Urothelium cell line (cell line): Measurements from ENCODE around the gene MYO1G.
"Not testable (repeated sequence)": the region's sequence is repeated elsewhere in the genome, so short reads cannot be mapped to it uniquely, and the experiment has no call there.

ENCODE experiments used
- DNase-seq: peaks from one replicate; pipeline ENCODE4 v3.0.0; 2011; ENCODE audit warnings: low spot score, mixed read lengths
- FAIRE-seq: peaks from 2 replicates; lab custom pipeline; 2011; peaks lifted over from hg19 to GRCh38; lab: Jason Lieb, UNC

The MYO1G gene

DNA sequence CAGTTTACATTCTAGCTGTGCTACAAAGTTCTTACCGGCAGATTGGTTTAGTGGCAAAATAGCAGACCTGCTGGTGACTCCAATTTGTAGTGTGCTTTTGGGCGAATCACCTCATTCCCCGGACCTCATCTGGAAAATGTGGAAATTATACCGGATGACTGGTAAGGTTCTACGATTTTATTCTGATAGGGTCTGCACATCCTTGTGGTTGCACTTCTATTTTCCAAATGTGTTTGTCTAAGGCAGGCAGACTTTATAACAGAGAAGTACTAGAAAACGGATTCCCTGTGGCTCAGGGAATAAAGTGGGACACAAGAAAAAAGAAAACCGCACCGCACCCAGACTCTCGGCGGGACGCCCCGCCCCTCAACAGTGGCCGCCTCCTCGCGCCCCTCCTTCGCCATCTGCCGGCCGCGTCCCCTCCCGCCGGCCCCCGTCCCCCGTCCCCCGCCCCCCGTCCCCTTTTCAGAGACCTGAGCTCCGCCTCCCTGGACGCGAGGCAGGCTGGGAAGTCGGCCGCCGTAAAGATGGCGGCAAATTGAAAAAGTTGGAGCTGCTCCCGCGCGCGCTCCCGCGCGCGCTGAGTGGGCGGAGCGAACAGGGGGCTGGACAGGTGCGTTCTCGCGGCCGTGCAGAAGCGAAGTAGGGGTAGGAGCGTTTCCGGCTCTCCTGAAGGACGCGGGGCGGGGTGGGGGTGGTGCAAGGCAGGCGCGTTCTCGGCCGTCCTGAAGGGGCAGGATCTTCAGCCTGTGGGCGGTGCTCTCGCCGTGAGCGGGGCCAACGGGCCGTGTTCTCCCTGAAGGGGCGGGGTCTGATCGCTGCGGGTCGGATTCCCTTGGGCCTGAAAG lies 20.7 kb upstream of the MYO1G start:
- DNase-seq (peak; percentile 99), FAIRE-seq (peak; percentile 77)

DNA sequence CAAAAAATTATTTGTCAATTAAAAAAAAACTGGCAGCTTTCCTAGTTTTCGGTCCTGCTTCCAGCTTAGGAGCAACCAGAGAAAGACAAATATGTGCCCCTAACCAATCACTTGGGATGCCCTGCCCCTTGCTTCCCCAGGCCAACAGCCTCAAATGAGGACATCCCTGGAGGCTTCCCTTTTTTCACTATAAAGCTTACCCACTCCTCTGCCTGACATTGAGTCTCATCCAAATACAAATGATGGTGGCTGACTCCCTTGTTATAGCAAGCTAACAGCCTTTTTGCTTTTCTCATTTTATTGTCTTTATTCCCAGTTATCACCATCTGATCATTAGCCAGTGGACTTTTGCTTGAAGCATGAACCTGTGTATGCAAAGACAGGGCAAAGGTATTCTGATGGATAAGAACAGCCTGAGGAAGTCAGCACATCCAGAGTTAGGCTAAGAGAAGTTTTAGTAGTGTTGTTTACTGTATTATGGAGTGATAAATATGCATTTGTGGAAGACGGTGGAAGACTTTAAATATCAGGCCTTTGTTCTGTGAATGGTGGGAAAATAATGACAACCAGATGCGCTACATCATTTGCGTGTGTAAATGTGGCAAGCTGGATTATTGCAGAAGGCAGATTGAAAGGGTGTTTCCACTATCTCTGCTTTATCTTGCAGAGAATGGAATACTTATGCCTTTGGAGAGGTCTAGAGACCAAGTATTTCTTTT lies 19.5 kb upstream of the MYO1G start:
- FAIRE-seq, result no peak
- no peak for DNase-seq

DNA sequence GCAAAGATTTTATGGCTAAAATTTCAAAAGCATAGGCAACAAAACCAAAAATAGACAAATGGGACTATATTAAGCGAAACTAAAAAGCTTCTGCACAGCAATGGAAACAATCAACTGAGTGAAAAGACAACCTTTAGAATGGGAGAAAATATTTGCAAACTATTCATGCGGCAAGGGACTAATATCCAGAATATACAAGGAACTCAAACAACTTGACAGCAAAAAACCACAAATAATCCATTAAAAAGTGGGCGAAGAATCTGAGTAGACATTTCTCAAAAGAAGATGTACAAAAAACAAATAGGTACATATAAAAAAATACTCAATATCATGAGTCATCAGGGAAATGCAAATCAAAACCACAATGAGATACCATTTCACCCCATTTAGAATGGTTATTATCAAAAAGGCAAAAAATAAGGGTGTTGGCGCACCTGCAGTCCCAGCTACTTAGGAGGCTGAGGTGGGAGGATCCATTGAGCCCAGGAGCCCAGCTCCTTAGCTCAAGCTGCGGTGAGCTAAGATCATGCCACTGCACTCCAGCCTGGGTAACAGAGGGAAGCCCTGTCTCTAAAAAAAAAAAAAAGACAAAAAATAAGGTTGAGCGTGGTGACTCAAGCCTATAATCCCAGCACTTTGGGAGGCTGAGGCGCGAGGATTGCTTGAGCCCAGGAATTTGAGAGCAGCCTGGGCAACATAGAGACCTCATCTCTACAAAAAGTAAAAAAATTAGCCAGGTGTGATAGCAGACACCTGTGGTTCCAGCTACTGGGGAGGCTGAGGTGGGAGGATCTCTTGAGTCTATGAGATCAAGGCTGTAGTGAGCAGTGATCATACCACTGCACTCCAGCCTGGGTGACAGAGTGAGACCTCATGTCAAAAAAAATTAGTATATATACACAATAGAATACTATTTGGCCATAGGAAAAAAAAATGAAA lies 17.0 kb upstream of the MYO1G start:
- DNase-seq, result no peak
- FAIRE-seq, result no peak

DNA sequence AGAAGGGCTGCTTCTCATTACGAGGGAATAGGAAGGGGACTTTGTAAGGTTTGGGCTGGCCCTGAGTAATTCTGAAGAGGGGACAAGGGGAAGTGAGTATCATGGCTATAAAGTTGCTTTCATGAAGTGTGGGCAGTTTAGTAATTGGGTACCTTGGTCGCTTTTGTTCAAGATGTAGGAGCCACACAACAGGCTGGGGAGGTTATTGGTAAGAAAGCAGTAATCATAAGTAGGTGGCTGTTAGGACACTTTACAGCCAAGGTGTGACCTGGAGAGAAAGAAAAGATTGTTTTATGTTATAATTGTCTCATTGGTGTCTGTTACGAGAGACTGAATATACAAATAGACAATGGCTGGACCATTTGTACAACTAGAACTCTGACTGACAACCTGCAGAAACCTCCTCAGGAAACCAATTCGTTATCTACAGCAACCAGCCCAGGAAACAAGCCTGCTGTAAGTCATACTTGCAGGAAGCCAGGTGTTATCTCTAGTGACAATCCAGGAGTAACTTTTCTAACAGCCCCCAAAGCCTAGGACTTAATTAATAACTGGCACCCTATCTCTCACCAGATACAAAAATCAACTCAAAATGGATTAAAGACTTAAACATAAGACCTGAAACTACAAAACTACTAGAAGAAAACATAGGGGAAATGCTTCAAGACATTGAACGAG lies 16.2 kb upstream of the MYO1G start:
- FAIRE-seq, result no peak
- DNase-seq, result no peak

DNA sequence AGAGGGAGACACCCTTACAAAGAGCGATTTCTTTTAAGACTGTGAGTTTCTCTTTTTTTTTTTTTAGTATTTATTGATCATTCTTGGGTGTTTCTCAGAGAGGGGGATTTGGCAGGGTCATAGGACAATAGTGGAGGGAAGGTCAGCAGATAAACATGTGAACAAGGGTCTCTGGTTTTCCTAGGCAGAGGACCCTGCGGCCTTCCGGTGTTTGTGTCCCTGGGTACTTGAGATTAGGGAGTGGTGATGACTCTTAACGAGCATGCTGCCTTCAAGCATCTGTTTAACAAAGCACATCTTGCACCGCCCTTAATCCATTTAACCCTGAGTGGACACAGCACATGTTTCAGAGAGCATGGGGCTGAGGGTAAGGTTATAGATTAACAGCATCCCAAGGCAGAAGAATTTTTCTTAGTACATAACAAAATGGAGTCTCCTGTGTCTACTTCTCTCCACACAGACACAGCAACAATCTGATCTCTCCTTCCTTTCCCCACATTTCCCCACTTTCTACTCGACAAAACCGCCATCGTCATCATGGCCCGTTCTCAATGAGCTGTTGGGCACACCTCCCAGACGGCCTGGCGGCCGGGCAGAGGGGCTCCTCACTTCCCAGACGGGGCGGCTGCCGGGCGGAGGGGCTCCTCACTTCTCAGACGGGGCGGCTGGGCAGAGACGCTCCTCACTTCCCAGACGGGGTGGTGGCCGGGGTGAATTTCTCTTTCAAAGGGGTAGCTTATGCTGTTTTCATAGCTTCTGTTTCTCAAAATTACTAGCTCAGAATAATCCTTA lies 13.4 kb upstream of the MYO1G start:
- DNase-seq, FAIRE-seq: not testable (repeated sequence)

DNA sequence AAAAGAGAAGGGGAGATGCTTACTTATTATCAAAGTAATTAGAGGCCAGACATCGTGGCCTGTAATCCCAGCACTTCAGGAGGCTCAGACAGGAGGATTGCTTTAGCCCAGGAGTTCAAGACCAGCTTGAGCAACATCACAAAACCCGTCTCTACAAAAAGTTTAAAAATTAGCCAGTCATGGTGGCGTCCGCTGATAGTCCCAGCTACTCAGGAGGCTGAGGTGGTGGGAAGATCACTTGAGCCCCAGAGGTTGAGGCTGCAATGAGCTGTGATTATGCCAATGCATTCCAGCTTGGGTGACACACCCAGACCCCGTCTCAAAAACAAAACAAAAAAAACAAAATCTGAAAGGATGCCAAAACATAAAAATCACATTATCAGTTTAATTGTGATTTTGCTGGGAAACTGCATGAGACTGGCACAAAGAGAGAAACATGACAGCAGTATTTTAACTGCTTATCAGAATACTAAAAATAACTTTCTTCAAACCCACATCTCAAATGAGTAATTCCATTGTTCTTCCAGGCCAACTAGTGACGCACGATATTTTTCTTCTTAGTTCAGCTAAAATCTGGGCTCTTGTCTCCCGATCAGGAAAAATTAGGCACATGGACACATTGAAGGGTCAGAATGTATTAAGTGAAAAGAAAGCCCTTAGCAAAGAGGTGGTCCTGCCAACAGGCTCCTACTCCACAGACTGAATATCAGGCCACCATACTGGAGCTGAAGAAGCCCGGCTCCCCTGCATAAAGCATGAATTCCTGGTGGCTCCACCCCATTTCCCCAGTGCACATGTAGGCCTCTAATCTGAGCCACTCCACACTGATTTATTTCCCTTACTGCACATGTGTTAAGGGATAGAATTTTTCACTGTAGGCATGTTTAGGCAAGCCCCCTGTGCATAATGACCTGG lies 11.6 kb upstream of the MYO1G start:
- DNase-seq, result no peak
- peak; percentile 30 for FAIRE-seq

DNA sequence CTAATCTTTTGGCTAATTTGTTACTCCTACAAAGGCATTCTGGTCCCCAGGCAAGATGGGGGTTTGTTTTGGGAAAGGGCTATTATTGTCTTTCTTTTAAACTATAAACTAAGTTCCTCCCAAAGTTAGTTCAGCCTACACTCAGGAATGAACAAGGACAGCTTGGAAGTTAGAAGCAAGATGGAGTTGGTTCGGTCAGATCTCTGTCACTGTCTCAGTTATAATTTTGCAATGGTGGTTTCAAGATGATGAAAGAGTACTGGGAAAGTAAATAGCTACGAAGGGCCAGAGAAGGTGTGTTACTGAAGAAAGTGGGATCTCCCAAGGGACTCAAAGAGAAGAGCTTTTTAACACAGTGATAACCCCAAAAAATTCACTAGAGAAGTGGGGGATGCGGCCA lies 10.3 kb upstream of the MYO1G start:
- DNase-seq, result no peak
- FAIRE-seq, result no peak

DNA sequence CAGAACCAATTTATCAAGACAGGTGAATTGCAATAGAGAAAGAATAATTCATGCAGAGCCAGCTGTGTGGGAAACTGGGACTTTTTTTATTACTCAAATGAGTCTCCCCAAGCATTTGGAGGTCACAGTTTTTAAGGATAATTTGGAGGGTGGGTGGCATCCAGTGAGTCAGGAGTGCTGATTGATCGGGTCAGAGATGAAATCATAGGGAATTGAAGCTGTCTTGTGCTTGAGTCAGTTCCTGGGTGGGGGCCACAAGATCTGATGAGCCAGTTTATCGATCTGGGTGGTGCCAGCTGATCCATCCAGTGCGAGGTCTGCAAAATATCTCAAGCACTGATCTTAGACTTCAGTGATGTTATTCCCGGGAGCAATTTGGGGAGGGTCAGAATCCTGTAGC lies 9.9 kb upstream of the MYO1G start:
- DNase-seq, result no peak
- FAIRE-seq, result no peak

DNA sequence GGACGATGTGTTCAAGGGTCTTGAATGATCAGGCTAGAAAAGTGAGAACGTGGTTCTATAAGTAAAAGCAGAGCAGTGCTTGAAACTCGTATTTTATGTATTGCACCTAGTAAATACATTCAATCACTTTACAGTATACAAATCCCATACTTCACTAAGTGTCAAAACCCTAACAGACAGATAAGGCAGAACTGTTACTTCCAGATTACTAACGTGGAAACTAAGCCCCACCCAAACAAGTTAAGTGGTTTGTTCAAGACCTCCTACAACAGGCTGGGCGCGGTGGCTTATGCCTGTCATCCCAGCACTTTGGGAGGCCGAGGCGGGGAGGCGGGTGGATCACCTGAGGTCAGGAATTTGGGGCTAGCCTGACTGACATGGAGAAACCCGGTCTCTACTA lies 9.2 kb upstream of the MYO1G start:
- no peak for DNase-seq
- no peak for FAIRE-seq

DNA sequence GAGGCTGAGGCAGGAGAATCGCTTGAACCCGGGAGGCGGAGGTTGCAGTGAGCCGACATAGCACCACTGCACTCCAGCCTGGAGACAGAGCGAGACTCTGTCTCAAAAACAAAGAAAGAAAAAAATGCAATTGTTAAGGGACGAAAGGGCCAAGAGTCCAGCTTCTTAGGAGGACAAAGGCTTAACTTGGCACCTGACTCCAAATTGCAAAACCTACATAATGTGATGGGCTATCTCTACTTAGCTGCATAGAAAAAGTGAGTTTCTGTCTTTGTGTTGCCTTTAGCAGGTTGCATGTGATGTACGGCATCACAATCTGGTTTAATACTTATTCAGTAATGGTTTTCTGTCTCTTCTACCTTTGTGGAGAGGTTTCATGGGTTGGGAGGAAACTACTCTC lies 8.6 kb upstream of the MYO1G start:
- no peak for DNase-seq
- no peak for FAIRE-seq

DNA sequence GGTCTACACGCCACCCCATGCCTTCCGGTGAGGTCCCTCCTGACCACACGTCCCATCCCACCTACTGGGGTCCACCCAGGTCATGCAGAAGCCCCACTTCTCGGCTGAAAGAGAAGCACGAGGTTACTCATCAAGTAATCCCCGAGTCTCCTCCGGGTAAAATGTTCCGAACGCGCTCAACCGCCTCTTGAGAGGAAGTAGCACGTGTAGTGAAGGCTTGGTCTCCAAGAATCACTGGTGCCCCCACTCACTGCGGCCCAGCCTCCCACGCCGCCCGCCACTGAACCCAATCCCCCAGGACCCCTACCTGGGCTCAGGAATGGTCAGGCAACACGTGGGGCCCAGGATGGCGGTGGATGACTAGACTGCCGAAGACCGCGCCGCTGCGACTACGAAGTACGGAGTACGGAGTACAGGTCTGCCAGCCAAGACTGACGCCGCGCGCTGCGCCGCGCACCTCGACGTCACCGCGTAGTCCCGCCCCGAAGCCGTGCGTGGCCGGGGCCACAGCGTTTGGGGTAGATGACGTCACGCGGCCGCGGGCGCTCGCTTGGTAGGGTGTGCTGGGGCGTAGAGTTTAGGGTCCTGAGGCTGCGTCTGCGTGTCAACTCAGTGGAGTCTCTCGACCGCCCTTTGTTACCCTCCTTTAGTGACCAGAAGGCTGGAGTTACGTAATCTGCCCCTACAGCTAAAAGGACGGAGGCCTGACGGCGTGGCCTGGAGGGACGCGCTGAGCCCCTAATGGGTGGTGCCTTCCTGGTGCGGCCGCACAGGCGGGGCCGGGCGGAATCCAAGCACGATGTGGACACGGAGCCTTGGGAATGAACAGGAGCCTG lies 7.6 kb upstream of the MYO1G start:
- FAIRE-seq, result peak; percentile 94
- DNase-seq, result peak; percentile 97

DNA sequence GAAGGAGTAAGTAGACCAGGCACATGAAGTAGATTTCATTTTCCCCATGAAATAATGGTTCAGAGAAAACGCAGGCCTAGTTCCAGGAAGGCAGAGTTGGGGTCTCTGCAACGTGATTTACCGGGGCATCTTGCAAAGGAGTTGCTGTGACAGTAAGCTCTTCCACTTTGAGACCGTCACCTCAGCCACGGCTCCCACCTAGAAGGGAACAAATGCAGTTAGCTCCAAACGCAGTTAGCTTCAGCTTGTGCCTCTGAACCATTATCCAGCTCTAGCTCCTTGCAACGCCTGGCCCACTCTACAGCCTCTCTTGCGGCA lies 7.0 kb upstream of the MYO1G start:
- no peak for DNase-seq
- no peak for FAIRE-seq

DNA sequence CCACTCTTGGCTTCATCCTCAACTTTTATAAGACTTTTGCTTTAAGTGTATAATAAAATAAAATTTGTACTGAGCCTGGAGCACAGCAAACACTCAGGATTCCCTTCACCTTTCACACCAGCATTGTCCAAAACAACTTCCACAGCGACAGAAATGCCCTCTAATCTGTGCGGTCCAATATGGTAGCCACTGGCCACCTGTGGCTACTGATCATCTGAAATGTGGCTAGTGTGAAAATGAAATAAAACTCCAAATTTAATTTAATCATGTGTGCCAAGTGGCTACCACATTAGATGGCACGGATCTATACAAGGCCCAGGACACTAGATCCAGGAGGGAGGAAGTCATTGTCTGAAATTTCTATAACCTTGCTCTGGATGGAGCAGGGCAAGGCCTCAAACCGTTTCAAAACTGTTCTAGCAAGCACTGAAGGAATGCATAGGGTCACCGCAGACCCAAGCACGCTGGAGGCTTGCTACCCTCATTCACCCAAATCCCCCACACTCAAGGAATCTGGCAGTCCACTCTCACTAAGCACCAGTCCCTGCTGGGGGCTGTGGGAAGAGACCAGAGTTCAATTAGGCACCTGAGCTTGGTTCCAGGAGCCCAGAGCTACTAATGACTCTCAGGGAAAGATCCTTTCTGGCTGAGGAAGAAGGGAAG lies 6.3 kb upstream of the MYO1G start:
- FAIRE-seq (no peak), DNase-seq (no peak)

DNA sequence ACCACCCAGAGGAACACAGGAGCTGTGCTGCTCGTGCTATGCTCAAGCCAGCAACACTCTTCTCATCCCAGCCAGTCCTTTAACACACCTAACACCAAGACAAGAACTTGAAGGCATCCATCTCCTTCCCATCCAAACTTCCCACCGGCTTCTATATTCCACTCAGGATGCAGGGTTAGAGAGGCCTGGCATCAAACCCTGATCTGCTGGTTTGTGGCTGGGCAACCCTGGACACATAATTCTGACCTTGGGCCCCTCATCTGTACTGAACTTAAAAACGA lies 5.6 kb upstream of the MYO1G start:
- no peak for DNase-seq
- FAIRE-seq, result no peak

DNA sequence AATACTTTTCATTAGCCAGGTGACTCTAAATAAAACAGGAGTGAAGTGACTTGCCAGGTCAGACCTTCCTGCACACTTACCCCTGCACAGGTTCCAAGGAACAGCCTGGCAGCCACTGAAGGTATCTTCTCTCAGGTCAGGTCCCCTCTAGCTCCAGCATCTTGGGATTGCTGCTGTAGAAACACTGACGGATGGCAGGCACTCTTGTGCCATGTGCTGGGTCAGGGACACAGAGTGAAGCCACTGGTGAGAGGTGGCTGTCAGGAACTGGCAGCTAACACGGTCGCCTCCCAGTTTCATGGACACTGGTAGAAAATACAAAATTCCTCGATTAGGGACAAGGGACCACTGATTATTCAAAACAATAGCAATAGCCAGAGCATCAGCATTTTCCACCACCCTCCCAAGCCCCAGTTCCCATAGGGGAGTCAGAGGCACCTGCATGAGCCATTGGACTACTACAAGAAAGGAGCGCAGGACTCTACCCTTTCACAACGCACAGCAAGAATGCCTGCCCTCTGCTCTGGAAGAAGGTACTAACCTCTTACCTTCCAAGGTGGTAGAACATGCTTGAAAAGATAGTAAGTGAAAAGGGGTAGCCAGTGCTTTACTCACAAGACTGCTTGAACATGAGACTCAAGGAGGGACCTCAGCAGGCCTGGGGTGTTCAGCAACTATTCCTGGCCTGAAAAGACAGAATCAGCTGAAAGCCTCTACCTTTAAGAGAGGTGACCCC lies 5.1 kb upstream of the MYO1G start:
- FAIRE-seq, result no peak
- DNase-seq, result no peak

DNA sequence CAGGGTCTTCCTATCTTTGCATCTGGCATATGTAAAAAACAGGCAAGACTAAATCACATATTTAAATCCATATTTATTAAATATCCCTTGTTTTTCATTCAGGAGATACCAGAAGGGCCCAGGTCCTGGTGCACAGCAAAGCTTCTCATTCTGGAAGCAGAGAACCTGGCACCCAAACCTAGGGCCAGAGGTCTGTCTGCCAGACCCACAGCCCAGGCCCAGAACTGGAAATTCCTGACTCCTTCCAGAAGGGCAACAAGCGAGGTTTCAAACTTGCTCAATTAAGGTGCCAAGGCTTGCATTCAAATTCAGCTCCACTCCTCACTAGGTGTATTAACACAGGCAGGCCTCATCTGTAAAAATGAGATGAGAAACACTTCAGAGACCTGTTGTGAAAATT lies 4.2 kb upstream of the MYO1G start:
- FAIRE-seq, result no peak
- no peak for DNase-seq

DNA sequence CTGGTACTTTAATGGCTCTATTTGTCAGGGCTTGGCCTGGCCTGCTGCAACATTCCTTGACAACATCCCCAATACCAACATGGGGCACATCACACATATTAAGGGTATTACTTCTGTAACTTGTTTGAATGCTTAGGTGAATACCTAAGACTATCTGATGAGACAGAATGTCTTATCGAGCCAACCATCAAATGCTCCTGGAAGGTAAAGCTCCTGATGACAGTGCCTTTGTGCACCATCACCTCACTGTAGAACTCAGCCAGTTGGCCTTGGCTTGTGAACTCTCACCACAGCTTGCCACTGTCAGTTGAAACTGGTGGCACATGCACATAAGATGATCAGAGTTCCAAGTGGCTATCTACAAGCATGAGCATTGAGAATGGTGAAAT lies 3.7 kb upstream of the MYO1G start:
- FAIRE-seq (no peak), DNase-seq (no peak)
